K562 (cell line): ENCODE measurements around the gene ARMH1. TPM values are rescaled to one million over a fixed set of nuclear protein-coding genes. Genes with fewer than 3 reads are reported as not detected.

Experiments
- ESRRB ChIP-seq: fragments of 250-450 bp; sonication (Bioruptor Pico); IDR thresholded peaks from 2 replicates; pipeline ENCODE4 v1.5.0; 2020; ENCODE audit warnings: mild to moderate bottlenecking, moderate library complexity, borderline replicate concordance
- GTF2E2 ChIP-seq: fragments of 200-800 bp; sonication (Bioruptor generic); IDR thresholded peaks from 2 replicates; pipeline ENCODE4 v1.6.1; 2016; ENCODE audit warnings: missing genetic modification characterization, missing compliant biosample characterization
- MAX ChIP-seq: sonication (generic); formaldehyde crosslinking; IDR thresholded peaks from 2 replicates; pipeline ENCODE4 v1.9.0; 2022; ENCODE audit warnings: mild to moderate bottlenecking, missing genetic modification reagents
- NR3C1 ChIP-seq: sonication (generic); formaldehyde crosslinking; IDR thresholded peaks from 2 replicates; pipeline ENCODE4 v1.8.1; 2022; ENCODE audit warnings: missing genetic modification reagents
- PTRF ChIP-seq: fragments of 450-650 bp; IDR thresholded peaks from 2 replicates; pipeline ENCODE4 v1.6.1; 2016; ENCODE audit warnings: mild to moderate bottlenecking, missing genetic modification characterization, missing compliant biosample characterization
- SMARCC2 ChIP-seq: fragments of 450-650 bp; IDR thresholded peaks from 2 replicates; pipeline ENCODE4 v1.6.1; 2017; ENCODE audit warnings: antibody characterized with exemption, moderate library complexity, mild to moderate bottlenecking, low read depth
- SRSF9 ChIP-seq: fragments of 200-400 bp; formaldehyde crosslinking; IDR thresholded peaks from 2 replicates; pipeline ENCODE4 v1.6.1; 2017; ENCODE audit warnings: low read depth, low read length, borderline replicate concordance
- STAG1 ChIP-seq: sonication (generic); formaldehyde crosslinking; IDR thresholded peaks from 2 replicates; pipeline ENCODE4 v1.5.0; 2020; ENCODE audit warnings: missing genetic modification reagents, borderline replicate concordance
- TAL1 ChIP-seq: fragments of 450-650 bp; IDR thresholded peaks from 2 replicates; pipeline ENCODE4 v1.6.1; 2016; ENCODE audit warnings: mild to moderate bottlenecking
- TFAM ChIP-seq: fragments of 250-450 bp; sonication (Bioruptor Pico); conservative IDR thresholded peaks from 2 replicates; pipeline ENCODE4 v1.5.0; 2021; ENCODE audit warnings: mild to moderate bottlenecking, moderate library complexity
- ZEB2 ChIP-seq: fragments of 450-650 bp; IDR thresholded peaks from 2 replicates; pipeline ENCODE4 v1.6.1; 2016
- ZNF175 ChIP-seq: fragments of 200-800 bp; sonication (Bioruptor generic); IDR thresholded peaks from 2 replicates; pipeline ENCODE4 v1.6.1; 2016; ENCODE audit warnings: low read depth, mild to moderate bottlenecking, missing genetic modification characterization, missing compliant biosample characterization
- ZNF217 ChIP-seq: sonication (generic); formaldehyde crosslinking; IDR thresholded peaks from 2 replicates; pipeline ENCODE4 v1.8.0; 2022; ENCODE audit warnings: mild to moderate bottlenecking, missing genetic modification reagents
- ZNF347 ChIP-seq: fragments of 450-650 bp; formaldehyde crosslinking; IDR thresholded peaks from 2 replicates; pipeline ENCODE4 v1.4.0; 2020; ENCODE audit warnings: low read depth, mild to moderate bottlenecking, moderate library complexity
- polyA plus RNA-seq, 8 experiments: library from polyadenylated mRNA; depleted of rRNA in 4 of 8; stranded (reverse) in 5 of 8; unstranded in 3 of 8; fragments of >200 nt; fragmentation: Nextera tagmentation in 2 of 8; fragmentation: Illumina TruSeq in 1 of 8; extraction: Ambion mirVana in 2 of 8; extraction: Trizol in 1 of 8; gene quantifications; 2 replicates each; pipeline versions ENCODE4 v1.2.1 to v1.2.3, GENCODE V29; 2011 to 2014; ENCODE audit warnings: inconsistent platforms in 1 of 8, missing spikeins in 1 of 8
- total RNA-seq, 7 experiments: library from RNA; depleted of rRNA in 6 of 7; stranded (reverse); fragments of >200 nt in 6 of 7; fragmentation: Illumina TruSeq in 2 of 7; extraction: Trizol in 2 of 7; gene quantifications; 2 replicates each; pipeline versions ENCODE4 v1.2.1 to v1.2.3, GENCODE V29; 2011 to 2021; ENCODE audit warnings: low replicate concordance in 1 of 7
- TF ChIP-seq, protein P1 (sequence below): fragments of 450-650 bp; IDR thresholded peaks from 2 replicates; pipeline ENCODE4 v1.6.1; 2016; ENCODE audit warnings: mild to moderate bottlenecking, moderate library complexity
- TF ChIP-seq, protein P2 (sequence below), 2 experiments: fragments of 250-450 bp in 1 of 2; fragments of 450-650 bp in 1 of 2; sonication (Bioruptor Pico) in 1 of 2; IDR thresholded peaks; 2 replicates each; pipeline versions ENCODE4 v1.6.1 to v1.8.0; 2016 to 2021; ENCODE audit warnings: mild to moderate bottlenecking in 2 of 2, moderate library complexity in 2 of 2, missing compliant biosample characterization in 1 of 2, missing genetic modification characterization in 1 of 2

Gene ARMH1
- total and polyA plus RNA-seq, 9 of the 15 experiments (the other 6 are each of a cell fraction or from before 2014, with no cell fraction given): 0.41 TPM; not detected in 8

- TF ChIP-seq, protein P1, sequence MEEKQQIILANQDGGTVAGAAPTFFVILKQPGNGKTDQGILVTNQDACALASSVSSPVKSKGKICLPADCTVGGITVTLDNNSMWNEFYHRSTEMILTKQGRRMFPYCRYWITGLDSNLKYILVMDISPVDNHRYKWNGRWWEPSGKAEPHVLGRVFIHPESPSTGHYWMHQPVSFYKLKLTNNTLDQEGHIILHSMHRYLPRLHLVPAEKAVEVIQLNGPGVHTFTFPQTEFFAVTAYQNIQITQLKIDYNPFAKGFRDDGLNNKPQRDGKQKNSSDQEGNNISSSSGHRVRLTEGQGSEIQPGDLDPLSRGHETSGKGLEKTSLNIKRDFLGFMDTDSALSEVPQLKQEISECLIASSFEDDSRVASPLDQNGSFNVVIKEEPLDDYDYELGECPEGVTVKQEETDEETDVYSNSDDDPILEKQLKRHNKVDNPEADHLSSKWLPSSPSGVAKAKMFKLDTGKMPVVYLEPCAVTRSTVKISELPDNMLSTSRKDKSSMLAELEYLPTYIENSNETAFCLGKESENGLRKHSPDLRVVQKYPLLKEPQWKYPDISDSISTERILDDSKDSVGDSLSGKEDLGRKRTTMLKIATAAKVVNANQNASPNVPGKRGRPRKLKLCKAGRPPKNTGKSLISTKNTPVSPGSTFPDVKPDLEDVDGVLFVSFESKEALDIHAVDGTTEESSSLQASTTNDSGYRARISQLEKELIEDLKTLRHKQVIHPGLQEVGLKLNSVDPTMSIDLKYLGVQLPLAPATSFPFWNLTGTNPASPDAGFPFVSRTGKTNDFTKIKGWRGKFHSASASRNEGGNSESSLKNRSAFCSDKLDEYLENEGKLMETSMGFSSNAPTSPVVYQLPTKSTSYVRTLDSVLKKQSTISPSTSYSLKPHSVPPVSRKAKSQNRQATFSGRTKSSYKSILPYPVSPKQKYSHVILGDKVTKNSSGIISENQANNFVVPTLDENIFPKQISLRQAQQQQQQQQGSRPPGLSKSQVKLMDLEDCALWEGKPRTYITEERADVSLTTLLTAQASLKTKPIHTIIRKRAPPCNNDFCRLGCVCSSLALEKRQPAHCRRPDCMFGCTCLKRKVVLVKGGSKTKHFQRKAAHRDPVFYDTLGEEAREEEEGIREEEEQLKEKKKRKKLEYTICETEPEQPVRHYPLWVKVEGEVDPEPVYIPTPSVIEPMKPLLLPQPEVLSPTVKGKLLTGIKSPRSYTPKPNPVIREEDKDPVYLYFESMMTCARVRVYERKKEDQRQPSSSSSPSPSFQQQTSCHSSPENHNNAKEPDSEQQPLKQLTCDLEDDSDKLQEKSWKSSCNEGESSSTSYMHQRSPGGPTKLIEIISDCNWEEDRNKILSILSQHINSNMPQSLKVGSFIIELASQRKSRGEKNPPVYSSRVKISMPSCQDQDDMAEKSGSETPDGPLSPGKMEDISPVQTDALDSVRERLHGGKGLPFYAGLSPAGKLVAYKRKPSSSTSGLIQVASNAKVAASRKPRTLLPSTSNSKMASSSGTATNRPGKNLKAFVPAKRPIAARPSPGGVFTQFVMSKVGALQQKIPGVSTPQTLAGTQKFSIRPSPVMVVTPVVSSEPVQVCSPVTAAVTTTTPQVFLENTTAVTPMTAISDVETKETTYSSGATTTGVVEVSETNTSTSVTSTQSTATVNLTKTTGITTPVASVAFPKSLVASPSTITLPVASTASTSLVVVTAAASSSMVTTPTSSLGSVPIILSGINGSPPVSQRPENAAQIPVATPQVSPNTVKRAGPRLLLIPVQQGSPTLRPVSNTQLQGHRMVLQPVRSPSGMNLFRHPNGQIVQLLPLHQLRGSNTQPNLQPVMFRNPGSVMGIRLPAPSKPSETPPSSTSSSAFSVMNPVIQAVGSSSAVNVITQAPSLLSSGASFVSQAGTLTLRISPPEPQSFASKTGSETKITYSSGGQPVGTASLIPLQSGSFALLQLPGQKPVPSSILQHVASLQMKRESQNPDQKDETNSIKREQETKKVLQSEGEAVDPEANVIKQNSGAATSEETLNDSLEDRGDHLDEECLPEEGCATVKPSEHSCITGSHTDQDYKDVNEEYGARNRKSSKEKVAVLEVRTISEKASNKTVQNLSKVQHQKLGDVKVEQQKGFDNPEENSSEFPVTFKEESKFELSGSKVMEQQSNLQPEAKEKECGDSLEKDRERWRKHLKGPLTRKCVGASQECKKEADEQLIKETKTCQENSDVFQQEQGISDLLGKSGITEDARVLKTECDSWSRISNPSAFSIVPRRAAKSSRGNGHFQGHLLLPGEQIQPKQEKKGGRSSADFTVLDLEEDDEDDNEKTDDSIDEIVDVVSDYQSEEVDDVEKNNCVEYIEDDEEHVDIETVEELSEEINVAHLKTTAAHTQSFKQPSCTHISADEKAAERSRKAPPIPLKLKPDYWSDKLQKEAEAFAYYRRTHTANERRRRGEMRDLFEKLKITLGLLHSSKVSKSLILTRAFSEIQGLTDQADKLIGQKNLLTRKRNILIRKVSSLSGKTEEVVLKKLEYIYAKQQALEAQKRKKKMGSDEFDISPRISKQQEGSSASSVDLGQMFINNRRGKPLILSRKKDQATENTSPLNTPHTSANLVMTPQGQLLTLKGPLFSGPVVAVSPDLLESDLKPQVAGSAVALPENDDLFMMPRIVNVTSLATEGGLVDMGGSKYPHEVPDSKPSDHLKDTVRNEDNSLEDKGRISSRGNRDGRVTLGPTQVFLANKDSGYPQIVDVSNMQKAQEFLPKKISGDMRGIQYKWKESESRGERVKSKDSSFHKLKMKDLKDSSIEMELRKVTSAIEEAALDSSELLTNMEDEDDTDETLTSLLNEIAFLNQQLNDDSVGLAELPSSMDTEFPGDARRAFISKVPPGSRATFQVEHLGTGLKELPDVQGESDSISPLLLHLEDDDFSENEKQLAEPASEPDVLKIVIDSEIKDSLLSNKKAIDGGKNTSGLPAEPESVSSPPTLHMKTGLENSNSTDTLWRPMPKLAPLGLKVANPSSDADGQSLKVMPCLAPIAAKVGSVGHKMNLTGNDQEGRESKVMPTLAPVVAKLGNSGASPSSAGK: peak; percentile 59
- TF ChIP-seq ESRRB (CRISPR knock-in tag) (no peak), TFAM (CRISPR knock-in tag) (no peak), ZNF217 (CRISPR knock-in tag) (no peak), SRSF9 (no peak), STAG1 (CRISPR knock-in tag) (no peak), ZNF347 (no peak), ZEB2 (no peak), SMARCC2 (peak; percentile 37; the same call in 1 of the 2 replicates), GTF2E2 (tag) (no peak), TAL1 (peak; percentile 87), NR3C1 (CRISPR knock-in tag) (no peak), ZNF175 (no peak), PTRF (tag) (no peak), MAX (CRISPR knock-in tag) (peak; percentile 82)
- TF ChIP-seq, protein P2, sequence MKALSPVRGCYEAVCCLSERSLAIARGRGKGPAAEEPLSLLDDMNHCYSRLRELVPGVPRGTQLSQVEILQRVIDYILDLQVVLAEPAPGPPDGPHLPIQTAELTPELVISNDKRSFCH (CRISPR knock-in tag; IDR thresholded peaks at IDR 0.05): no peak
- TF ChIP-seq, protein P2 (tag; IDR thresholded peaks at IDR 0.05): peak; percentile 99
Measured at GRCh38 chr1:44637702-44638411, 36.7 kb upstream of the ARMH1 start (continued).
